ENCODE results near the gene LRRK1. TPM values are rescaled to one million over a fixed set of nuclear protein-coding genes. Genes with fewer than 3 reads are reported as not detected.

The LRRK1 gene
- total and polyA plus RNA-seq, 2 experiments from 2014 or later: 2.6 to 4.5 TPM

DNA sequence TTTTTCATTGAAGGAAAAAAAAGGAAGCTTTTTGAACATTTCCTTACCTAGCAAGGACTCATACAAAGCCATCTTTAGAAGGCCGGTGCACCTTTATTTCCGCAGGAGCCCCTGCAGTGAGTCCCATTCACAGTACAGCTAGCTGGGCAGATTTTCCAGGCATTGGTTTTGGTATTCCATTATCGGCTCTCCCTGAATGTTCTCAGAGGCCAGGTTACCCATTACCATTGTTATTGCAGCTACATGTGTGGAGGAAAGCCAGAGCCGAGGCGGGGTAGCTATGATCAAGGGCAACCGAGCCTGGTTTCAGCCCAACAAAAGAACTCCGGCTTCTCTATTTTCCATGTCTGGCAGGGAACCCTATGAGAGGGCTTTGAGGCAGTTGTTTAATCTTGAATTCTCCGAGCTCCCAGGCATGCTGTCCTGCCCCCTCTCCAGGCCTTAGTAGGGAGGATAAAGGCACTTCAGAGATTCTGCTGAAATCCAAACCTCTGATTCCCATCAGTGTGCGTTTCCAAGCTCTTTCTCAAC, 100.3 kb downstream of the LRRK1 start:
- H3K4me3 ChIP-seq: no peak overlapping the region
- TF ChIP-seq, protein P1, sequence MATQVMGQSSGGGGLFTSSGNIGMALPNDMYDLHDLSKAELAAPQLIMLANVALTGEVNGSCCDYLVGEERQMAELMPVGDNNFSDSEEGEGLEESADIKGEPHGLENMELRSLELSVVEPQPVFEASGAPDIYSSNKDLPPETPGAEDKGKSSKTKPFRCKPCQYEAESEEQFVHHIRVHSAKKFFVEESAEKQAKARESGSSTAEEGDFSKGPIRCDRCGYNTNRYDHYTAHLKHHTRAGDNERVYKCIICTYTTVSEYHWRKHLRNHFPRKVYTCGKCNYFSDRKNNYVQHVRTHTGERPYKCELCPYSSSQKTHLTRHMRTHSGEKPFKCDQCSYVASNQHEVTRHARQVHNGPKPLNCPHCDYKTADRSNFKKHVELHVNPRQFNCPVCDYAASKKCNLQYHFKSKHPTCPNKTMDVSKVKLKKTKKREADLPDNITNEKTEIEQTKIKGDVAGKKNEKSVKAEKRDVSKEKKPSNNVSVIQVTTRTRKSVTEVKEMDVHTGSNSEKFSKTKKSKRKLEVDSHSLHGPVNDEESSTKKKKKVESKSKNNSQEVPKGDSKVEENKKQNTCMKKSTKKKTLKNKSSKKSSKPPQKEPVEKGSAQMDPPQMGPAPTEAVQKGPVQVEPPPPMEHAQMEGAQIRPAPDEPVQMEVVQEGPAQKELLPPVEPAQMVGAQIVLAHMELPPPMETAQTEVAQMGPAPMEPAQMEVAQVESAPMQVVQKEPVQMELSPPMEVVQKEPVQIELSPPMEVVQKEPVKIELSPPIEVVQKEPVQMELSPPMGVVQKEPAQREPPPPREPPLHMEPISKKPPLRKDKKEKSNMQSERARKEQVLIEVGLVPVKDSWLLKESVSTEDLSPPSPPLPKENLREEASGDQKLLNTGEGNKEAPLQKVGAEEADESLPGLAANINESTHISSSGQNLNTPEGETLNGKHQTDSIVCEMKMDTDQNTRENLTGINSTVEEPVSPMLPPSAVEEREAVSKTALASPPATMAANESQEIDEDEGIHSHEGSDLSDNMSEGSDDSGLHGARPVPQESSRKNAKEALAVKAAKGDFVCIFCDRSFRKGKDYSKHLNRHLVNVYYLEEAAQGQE (IDR thresholded peaks at IDR 0.05; ENCODE audit: unreplicated experiment): no peak
- no peaks in the 10 kb centered on the region for H3K27me3 ChIP-seq (ENCODE audit: insufficient read depth)
- H3K27ac ChIP-seq (ENCODE audit: low read depth): no peak overlapping the region; the same call in 1 of the 2 replicates
- no peaks in the 10 kb centered on the region for H3K79me2 ChIP-seq (replicated peaks; ENCODE audit: insufficient read depth)
- H3K4me1 ChIP-seq (ENCODE audit: insufficient read depth): peaks cover 15% of the 10 kb centered on the region
- Mint-ChIP-seq H3K9me3 (peaks cover 5% of the 10 kb centered on the region; the same call in 1 of the 3 replicates), H3K4me1 (peaks cover 31% of the 10 kb centered on the region), H3K27me3 (ENCODE audit: insufficient read depth, low read depth, poor library complexity) (peaks cover 6% of the 10 kb centered on the region), H3K36me3 (ENCODE audit: low read depth) (peaks cover 10% of the 10 kb centered on the region), H3K27ac (no peak overlapping the region; the same call in 1 of the 2 replicates), H3K4me3 (no peak overlapping the region)
- no peak overlapping the region for H3K4me2 ChIP-seq
- H3F3A ChIP-seq (replicated peaks; ENCODE audit: low read depth): 0 out of 2 replicates have a peak, but pooled peaks cover 3% of the 10 kb centered on the region
- no peaks in the 10 kb centered on the region for H3K36me3 ChIP-seq (ENCODE audit: insufficient read depth)
- no peaks in the 10 kb centered on the region for H4K20me1 ChIP-seq (replicated peaks; ENCODE audit: insufficient read depth)
- H3K9me2 ChIP-seq (ENCODE audit: insufficient read depth): no peaks in the 10 kb centered on the region
- DNase-seq (ENCODE audit: low spot score) (no peak), ATAC-seq (no peak)
- H2AFZ ChIP-seq: no peak overlapping the region

DNA sequence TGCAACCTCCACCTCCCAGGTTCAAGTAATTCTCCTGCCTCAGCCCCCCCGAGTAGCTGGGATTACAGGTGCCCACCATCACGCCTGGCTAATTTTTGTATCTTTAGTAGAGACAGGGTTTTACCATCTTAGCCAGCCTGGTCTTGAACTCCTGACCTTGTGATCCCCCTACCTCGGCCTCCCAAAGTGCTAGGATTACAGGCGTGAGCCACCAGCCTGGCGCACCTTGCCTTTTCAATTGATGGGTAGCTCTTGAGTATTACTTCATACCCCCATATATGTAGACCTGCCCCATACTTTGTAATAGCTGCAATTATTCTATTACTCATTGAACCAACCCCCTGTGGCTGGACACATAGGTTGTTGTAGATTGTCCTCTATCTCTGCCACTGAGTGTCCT, 101.3 kb downstream of the LRRK1 start:
- Histone ChIP-seq H3K4me2 (no peak overlapping the region), H3K4me1 (ENCODE audit: insufficient read depth) (peaks cover 9% of the 10 kb centered on the region), H3K4me3 (no peak overlapping the region), H3K27ac (ENCODE audit: low read depth) (no peak overlapping the region), H3K27me3 (ENCODE audit: insufficient read depth) (no peaks in the 10 kb centered on the region), H3K36me3 (ENCODE audit: insufficient read depth) (no peaks in the 10 kb centered on the region), H3K79me2 (replicated peaks; ENCODE audit: insufficient read depth) (no peaks in the 10 kb centered on the region), H4K20me1 (replicated peaks; ENCODE audit: insufficient read depth) (no peaks in the 10 kb centered on the region), H3F3A (replicated peaks; ENCODE audit: low read depth) (no peaks in the 10 kb centered on the region), H3K9me2 (ENCODE audit: insufficient read depth) (no peaks in the 10 kb centered on the region), H2AFZ (no peak overlapping the region)
- ATAC-seq (no peak), DNase-seq (ENCODE audit: low spot score) (no peak)
- no peak for TF ChIP-seq JUNB (IDR thresholded peaks at IDR 0.05; ENCODE audit: unreplicated experiment)
- no peak for TF ChIP-seq POLR2AphosphoS5 (IDR thresholded peaks at IDR 0.05; ENCODE audit: low read depth)
- TF ChIP-seq, protein P2, sequence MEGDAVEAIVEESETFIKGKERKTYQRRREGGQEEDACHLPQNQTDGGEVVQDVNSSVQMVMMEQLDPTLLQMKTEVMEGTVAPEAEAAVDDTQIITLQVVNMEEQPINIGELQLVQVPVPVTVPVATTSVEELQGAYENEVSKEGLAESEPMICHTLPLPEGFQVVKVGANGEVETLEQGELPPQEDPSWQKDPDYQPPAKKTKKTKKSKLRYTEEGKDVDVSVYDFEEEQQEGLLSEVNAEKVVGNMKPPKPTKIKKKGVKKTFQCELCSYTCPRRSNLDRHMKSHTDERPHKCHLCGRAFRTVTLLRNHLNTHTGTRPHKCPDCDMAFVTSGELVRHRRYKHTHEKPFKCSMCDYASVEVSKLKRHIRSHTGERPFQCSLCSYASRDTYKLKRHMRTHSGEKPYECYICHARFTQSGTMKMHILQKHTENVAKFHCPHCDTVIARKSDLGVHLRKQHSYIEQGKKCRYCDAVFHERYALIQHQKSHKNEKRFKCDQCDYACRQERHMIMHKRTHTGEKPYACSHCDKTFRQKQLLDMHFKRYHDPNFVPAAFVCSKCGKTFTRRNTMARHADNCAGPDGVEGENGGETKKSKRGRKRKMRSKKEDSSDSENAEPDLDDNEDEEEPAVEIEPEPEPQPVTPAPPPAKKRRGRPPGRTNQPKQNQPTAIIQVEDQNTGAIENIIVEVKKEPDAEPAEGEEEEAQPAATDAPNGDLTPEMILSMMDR (conservative IDR thresholded peaks at IDR 0.05; ENCODE audit: low read depth in 2 of 2): no peak
- TF ChIP-seq CREB1 (CRISPR knock-in tag; IDR thresholded peaks at IDR 0.05; ENCODE audit: low read depth): no peak
- Mint-ChIP-seq H3K9me3 (peaks cover 5% of the 10 kb centered on the region; the same call in 1 of the 3 replicates), H3K4me1 (peaks cover 21% of the 10 kb centered on the region), H3K27me3 (ENCODE audit: insufficient read depth, low read depth, poor library complexity) (peaks cover 4% of the 10 kb centered on the region), H3K36me3 (ENCODE audit: low read depth) (peaks cover 10% of the 10 kb centered on the region), H3K4me3 (no peak overlapping the region), H3K27ac (no peak overlapping the region)

Data from GM23338 (cell line).